HG03135 (cell line): ENCODE data around the gene HPD.

ENCODE experiments used
- ATAC-seq: cut with Tn5 transposase; IDR thresholded peaks from one replicate; pipeline ENCODE4 v1.9.1; 2021; ENCODE audit warnings: mild to moderate bottlenecking, moderate library complexity; ENCODE audit not compliant: unreplicated experiment

The HPD gene

DNA sequence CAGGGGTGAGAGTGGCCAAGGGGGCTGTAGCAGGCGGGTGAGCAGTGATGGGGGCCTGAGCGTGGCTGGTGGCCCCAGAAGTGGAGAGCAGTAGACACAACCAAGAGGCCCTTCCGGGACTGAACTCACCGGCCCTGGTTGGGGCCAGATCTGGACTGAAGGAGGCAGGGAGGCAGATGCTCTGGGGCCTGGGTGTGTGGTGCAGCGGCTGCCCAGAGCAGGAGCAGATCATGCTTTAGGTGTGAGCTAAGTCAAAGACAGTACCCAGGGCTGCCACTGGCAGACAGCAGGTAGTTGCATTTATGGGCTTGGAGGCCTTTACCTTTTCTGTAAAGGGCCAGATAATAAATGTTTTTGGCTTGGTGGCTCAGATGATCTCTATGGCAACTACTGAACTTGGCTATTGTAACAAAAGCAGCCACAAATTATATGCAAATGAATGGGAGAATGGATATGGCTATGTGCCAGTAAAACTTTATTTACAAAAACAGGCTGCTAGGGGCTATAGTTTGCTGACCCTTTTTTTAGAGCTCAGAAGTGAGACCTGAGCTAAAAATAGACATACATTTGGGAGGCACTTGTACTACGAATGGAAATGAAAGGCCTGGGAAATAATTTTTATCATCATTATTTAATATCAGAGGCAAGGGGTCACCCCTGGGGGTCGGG is 29.3 kb downstream of the HPD start:
- no peak for ATAC-seq

GRCh38 chr12:121828826-121829225 is 29.8 kb downstream of the HPD start:
- ATAC-seq, result no peak

DNA sequence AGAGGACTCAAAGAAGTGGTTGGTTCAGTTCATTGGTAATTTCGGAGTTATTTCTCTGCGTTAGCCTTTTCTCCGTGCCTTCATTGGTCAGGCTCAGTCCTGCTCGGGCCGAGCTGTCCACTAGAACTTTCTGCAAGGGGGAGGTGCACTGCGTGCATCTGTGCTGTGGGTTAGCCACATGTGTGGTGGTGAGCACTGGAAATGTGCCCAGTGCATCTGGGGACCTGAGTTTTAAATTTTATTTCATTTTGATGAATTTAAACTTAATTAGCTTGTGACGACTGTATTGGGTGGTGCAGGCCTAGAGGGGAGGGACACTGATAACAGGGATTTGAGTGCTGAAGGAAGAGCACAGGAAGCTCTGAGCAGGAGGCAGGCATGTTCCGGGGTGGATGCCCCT is 30.4 kb downstream of the HPD start:
- ATAC-seq, result no peak

DNA sequence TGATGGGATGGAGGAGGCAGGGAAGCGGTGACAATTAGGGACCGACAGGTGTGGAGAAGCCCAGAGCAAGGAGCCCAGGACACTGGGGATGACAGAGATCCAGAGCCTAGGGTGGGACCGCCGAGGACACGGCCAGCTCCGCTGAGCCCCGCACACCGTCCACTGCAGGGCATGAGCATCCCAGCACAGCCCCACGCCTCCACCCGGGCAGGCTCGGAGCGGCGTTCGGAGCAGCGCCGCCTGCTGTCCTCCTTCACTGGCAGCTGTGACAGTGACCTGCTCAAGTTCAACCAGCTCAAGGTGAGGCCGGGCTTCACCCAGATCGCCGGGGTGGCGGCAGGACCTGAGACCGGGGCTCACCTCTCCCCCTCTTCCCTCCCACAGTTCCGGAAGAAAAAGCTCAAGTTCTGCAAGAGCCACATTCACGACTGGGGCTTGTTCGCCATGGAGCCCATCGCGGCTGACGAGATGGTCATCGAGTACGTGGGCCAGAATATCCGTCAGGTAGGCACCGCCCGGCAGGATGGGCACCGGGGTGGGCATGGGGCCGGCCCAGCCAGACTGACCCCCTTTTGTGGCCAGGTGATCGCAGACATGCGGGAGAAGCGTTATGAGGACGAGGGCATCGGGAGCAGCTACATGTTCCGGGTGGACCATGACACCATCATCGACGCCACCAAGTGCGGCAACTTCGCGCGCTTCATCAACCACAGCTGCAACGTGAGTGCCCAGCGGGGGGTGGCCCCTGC is 31.1 kb downstream of the HPD start:
- ATAC-seq, result no peak

DNA sequence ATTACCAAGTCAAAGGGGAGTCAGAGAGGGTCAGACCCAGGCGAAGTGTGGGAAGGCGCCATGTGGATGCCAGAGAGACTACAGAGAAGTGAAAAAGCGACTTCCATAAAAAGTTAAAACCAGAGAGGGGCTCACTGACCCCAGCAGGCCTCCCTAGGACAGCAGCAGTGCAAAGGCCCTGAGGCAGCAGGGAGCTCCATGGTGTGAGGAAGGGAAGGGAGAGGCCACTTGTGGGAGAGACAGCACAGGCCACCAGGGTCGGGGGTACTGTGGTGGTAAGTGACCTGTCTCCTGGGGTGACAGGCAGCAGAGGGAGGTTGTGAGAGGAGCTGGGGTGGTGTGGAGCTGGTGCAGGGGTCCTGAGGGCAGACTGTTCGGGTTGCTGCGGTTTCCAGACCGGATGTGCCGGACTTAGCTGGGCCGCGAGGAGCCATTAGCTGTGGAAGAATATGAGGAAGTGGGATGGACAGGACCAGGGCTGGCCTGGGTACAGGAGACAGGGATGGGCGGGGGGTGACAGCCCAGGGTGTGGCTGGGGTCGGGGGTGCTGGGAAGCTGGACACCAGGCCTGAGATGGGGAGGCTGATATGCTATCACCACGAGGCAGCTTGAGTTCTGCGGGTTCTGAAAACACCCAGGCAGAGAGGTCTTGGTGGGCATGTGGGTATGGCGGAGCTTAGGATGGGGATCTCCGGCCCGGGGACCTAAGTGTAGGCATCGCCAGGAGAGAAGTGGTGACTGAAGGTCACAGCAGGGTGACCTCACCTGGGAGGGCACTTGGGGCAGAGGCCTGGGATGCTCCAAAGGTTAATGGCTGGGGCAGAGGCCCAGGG is 32.1 kb downstream of the HPD start:
- ATAC-seq, result no peak

DNA sequence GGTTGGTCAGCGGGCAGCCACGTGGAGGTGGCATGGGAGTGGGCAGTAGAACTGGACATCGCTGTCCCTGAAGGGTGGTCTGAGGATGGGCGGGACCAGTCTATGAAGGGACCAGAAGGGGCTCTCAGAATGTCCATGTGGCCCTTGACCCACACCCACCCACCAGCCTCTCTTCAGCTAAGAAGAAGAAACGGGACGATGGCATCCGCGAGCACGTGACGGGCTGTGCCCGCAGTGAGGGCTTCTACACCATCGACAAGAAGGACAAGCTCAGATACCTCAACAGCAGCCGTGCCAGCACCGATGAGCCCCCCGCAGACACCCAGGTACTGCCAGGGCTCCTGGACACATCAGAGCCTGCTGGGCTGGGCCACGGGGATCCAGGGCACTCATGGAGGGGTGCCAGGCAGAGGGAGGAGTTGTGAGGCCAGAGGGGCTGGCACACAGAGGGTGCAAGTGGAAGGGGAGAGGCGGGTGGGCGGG is 33.6 kb downstream of the HPD start:
- no peak for ATAC-seq

DNA sequence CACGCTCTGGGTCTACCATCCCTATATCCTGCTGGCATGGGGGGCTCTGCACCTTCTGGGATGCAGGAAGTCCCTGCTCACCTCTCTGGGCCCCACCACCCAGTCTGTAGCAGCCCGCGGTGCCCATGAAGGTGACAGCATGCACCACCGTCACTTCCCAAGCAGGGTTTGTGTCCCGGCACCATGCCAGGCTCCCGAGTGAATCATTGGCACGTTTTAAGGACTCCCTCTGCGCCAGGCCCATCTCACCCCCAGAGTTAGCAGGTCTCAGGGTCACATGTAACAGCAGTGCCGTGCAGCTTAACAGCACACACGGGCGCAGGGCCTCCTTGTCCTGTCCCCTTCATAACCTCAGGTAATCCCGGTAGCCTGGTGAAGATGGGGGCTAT is 34.9 kb downstream of the HPD start:
- no peak for ATAC-seq

GRCh38 chr12:121823101-121823726 is 35.4 kb downstream of the HPD start:
- no peak for ATAC-seq

DNA sequence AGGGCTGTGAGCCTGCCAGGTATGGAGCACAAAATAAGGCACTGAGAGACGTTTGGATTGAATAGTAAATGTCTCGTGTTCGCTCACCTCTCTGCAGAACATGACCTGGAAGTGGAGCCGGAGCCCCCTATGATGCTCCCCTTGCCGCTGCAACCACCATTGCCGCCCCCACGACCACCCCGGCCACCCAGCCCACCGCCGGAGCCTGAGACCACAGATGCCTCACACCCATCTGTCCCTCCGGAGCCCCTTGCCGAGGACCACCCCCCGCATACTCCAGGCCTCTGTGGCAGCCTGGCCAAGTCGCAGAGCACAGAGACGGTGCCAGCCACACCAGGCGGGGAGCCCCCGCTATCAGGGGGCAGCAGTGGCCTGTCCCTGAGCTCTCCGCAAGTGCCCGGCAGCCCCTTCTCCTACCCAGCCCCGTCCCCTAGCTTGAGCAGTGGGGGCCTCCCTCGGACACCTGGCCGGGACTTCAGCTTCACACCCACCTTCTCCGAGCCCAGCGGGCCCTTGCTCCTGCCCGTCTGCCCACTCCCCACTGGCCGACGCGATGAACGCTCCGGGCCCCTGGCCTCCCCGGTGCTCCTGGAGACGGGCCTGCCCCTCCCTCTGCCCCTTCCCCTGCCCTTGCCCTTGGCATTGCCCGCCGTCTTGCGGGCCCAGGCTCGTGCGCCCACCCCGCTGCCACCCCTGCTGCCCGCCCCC is 36.1 kb downstream of the HPD start:
- ATAC-seq, result no peak

- ATAC-seq, result no peak
These were observed 38.6 kb downstream of the HPD start for GRCh38 chr12:121820056-121820455.

GRCh38 chr12:121819212-121819949 is 39.3 kb downstream of the HPD start:
- no peak for ATAC-seq

DNA sequence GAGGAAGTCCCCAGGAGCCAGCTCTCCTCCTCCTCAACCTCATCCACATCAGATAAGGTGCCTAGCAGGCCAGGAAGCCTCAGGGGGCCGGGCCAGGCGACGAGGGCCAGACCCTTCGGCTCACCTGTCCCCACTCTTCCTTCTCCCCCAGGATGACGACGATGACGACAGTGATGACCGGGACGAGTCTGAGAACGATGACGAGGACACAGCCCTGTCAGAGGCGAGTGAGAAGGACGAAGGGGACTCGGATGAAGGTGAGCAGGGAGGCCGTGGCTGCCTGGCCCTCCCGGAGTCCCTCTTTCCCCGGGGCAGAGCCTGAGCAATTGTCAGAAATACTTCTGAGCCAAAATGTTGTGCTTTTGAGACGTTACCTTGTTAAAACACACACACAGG is 41.0 kb downstream of the HPD start:
- ATAC-seq, result no peak

GRCh38 chr12:121816925-121817647 is 41.6 kb downstream of the HPD start:
- no peak for ATAC-seq

DNA sequence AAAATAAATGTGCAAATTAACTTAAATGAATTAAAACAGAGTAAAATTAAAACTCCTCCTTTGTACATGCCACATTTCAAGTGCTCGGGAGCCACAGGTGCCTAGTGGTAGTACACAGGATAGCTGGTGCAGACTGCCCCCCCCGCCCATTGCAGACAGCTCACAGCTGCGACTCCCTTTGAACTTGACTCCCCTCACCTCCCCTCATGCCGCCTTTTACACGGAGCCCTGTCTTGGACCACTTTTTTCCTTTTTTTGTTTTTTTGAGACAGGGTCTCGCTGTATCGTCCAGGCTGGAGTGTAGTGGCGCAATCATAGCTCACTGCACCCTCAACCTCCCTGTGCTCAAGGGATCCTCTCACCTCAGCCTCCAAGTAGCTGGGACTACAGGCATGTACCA is 43.4 kb downstream of the HPD start:
- ATAC-seq, result no peak

DNA sequence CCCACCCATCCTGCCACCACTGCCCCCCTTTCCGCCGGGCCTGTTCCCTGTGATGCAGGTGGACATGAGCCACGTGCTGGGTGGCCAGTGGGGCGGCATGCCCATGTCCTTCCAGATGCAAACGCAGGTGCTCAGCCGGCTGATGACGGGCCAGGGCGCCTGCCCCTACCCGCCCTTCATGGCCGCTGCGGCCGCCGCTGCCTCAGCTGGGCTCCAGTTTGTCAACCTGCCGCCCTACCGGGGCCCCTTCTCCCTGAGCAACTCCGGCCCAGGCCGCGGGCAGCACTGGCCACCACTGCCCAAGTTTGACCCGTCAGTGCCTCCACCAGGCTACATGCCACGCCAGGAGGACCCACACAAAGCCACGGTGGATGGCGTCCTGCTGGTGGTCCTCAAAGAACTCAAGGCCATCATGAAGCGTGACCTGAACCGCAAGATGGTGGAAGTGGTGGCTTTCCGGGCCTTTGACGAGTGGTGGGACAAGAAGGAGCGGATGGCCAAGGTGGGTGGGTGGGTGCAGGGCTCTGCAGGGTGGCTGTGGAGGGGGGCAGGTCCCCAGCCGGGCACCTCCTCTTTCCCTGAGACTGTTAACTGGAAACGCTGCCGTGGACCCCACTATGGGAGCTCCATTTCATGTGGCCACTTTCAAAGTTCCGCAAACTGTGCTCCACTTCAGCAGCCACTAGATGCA is 44.1 kb downstream of the HPD start:
- no peak for ATAC-seq

- no peak for ATAC-seq
These were observed 44.7 kb downstream of the HPD start for GRCh38 chr12:121813951-121814350.

DNA sequence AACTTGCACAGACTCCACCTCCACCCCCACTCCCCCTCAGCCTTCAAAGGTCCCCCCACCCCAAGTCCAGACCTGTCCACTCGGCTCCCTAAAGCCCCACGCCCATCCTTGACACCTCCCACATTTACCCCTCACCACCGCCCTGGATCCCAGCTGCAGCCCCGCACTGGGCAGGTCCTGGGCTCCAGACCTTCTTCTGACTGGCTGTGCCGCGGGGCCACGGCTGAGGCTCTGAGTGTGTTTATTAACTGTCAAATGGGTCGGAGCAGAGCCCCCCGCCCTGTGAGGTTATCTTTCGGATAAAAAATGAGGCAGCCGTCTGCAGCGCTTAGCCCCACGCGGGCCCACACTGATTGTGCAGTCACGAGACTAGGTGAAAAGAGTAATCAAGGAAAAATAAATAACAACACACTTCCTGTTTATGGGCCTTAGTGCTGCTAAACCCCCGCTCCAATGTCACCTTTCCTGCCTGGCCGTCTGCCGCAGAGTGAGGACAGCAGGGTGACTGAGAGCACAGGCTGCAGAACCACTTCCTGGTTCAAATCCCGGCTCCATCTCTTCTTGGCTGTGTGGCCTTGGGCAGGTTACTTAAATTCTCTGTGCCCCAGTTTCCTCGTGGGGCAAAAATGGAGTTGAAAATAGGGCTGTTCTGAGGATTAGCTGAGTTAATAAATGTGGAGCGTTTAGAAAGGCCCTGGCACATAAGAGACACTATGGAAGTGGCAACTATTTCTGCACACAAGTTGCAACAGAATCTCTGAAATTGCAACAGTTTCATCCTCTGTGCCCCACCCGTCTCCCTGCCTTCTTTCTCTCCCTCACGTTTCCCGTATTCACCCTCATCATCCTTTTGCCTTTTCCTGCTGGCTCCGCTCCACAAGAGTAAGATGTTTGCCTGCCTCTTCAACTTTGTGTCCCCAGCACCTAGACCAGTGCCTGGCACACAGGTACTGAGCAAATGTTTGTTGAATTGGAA is 45.5 kb downstream of the HPD start:
- no peak for ATAC-seq
